NCI-H2081 treated with DMSO at 0.1 percent for 48 hours (cell line): Measurements from ENCODE around the gene GSTO1.
"Not testable (repeated sequence)": the region's sequence is repeated elsewhere in the genome, so short reads cannot be mapped to it uniquely, and the experiment has no call there.

Experiments used
- DNase-seq: peaks from one replicate; lab custom pipeline; 2025; lab: John Stamatoyannopoulos, UW

Gene GSTO1

GRCh38 chr10:104254493-104255310, at the start of gene GSTO1:
Gene GSTO1 (plus strand): TSS chr10:104254892. CDS start chr10:104254929, 37 bp downstream.
- no peak for DNase-seq

GRCh38 chr10:104208730-104209129, 46.0 kb upstream of the GSTO1 start:
- no peak for DNase-seq

GRCh38 chr10:104209575-104210198, 45.0 kb upstream of the GSTO1 start:
- DNase-seq: no peak

- no peak for DNase-seq
Observed at GRCh38 chr10:104216631-104217030, 38.1 kb upstream of the GSTO1 start.

GRCh38 chr10:104218751-104219150, 35.9 kb upstream of the GSTO1 start:
- DNase-seq: no peak

- DNase-seq: no peak
Observed at GRCh38 chr10:104220522-104220921, 34.2 kb upstream of the GSTO1 start.

- DNase-seq: no peak
Observed at GRCh38 chr10:104223304-104223703, 31.4 kb upstream of the GSTO1 start.

- no peak for DNase-seq
Observed at GRCh38 chr10:104230490-104230889, 24.2 kb upstream of the GSTO1 start.

GRCh38 chr10:104231784-104232612, 22.7 kb upstream of the GSTO1 start, which contains the start of gene CFAP43:
Gene CFAP43 (minus strand): TSS chr10:104232364. CDS start chr10:104232246, 118 bp downstream.
- peak; percentile 53 for DNase-seq

GRCh38 chr10:104232613-104233102, 22.0 kb upstream of the GSTO1 start:
- DNase-seq: no peak

GRCh38 chr10:104233817-104234216, 20.9 kb upstream of the GSTO1 start:
- DNase-seq: no peak

- DNase-seq: no peak
Observed at GRCh38 chr10:104234934-104235333, 19.8 kb upstream of the GSTO1 start.

- no peak for DNase-seq
Observed at GRCh38 chr10:104235801-104236200, 18.9 kb upstream of the GSTO1 start.

- DNase-seq: no peak
Observed at GRCh38 chr10:104240078-104240477, 14.6 kb upstream of the GSTO1 start.

- DNase-seq: no peak
Observed at GRCh38 chr10:104242545-104242944, 12.1 kb upstream of the GSTO1 start.

- not testable (repeated sequence) for DNase-seq
Observed at GRCh38 chr10:104243009-104243408, 11.7 kb upstream of the GSTO1 start.

GRCh38 chr10:104243512-104243911, 11.2 kb upstream of the GSTO1 start:
- DNase-seq: no peak

- no peak for DNase-seq
Observed at GRCh38 chr10:104245066-104245632, 9.5 kb upstream of the GSTO1 start.

GRCh38 chr10:104246976-104247375, 7.7 kb upstream of the GSTO1 start:
- no peak for DNase-seq

- DNase-seq: no peak
Observed at GRCh38 chr10:104247513-104248146, 7.1 kb upstream of the GSTO1 start.

- DNase-seq: not testable (repeated sequence)
Observed at GRCh38 chr10:104248931-104249330, 5.8 kb upstream of the GSTO1 start.
